CD14-positive monocyte (primary cell): ENCODE results near the gene RUFY1. TPM values are rescaled to one million over a fixed set of nuclear protein-coding genes. Genes with fewer than 3 reads are reported as not detected.

ENCODE experiments used
- DNase-seq, 3 donors: peaks; one replicate each; pipeline ENCODE4 v3.0.0-alpha.2; 2011 to 2022
- H2AFZ ChIP-seq: 2 replicates; pipeline ENCODE4 v1.6.0; 2012; ENCODE audit warnings: mild to moderate bottlenecking, low read depth, low read length, inconsistent platforms; ENCODE audit not compliant: insufficient read depth, poor library complexity, severe bottlenecking
- H3K27ac ChIP-seq, 2 donors: 1 replicate in 1 of 2; 2 replicates in 1 of 2; pipeline ENCODE4 v1.5.1; 2012 to 2013; ENCODE audit warnings: low read length in 2 of 2, control low read depth in 1 of 2, inconsistent platforms in 1 of 2, low read depth in 1 of 2, mild to moderate bottlenecking in 1 of 2
- H3K27me3 ChIP-seq, 2 donors: one replicate each; pipeline versions ENCODE4 v1.6.0 to v1.6.1; 2011 to 2013; ENCODE audit warnings: low read length in 2 of 2; ENCODE audit not compliant: control insufficient read depth in 2 of 2, insufficient read depth in 2 of 2
- H3K36me3 ChIP-seq, 2 donors: replicated peaks in 1 of 2; 1 replicate in 1 of 2; 2 replicates in 1 of 2; pipeline versions ENCODE4 v1.5.1 to v1.6.1; 2012 to 2013; ENCODE audit warnings: low read length in 2 of 2, control low read depth in 1 of 2, inconsistent platforms in 1 of 2, mild to moderate bottlenecking in 1 of 2; ENCODE audit not compliant: insufficient read depth in 2 of 2, control insufficient read depth in 1 of 2
- H3K4me1 ChIP-seq, 2 donors: 1 replicate in 1 of 2; 2 replicates in 1 of 2; pipeline versions ENCODE4 v1.5.1 to v1.6.1; 2012 to 2013; ENCODE audit warnings: low read length in 2 of 2, control low read depth in 1 of 2, inconsistent platforms in 1 of 2, mild to moderate bottlenecking in 1 of 2, moderate library complexity in 1 of 2; ENCODE audit not compliant: insufficient read depth in 2 of 2, control insufficient read depth in 1 of 2
- H3K4me2 ChIP-seq: replicated peaks from 2 replicates; pipeline ENCODE3; 2012; ENCODE audit warnings: low read length, moderate library complexity, mild to moderate bottlenecking; ENCODE audit not compliant: poor library complexity, severe bottlenecking; ENCODE audit errors: extremely low read depth
- H3K4me3 ChIP-seq, 3 experiments: fragments of 200-600 bp in 1 of 3; sonication (generic) in 1 of 3; replicated peaks in 1 of 3; 1 replicate in 2 of 3; 2 replicates in 1 of 3; pipeline ENCODE4 v1.5.1; 2011 to 2013; ENCODE audit warnings: low read length in 3 of 3, mild to moderate bottlenecking in 3 of 3, control low read depth in 2 of 3, low read depth in 2 of 3, inconsistent platforms in 1 of 3, moderate library complexity in 1 of 3
- H3K79me2 ChIP-seq: 2 replicates; pipeline ENCODE4 v1.6.0; 2012; ENCODE audit warnings: mild to moderate bottlenecking, control low read depth, inconsistent platforms, low read length, moderate library complexity; ENCODE audit not compliant: insufficient read depth
- H3K9ac ChIP-seq: 2 replicates; pipeline ENCODE4 v1.6.0; 2017; ENCODE audit warnings: low read length, mild to moderate bottlenecking; ENCODE audit not compliant: insufficient read depth, poor library complexity, severe bottlenecking
- H3K9me3 ChIP-seq, 2 donors: replicated peaks in 1 of 2; 1 replicate in 1 of 2; 2 replicates in 1 of 2; pipeline versions ENCODE4 v1.5.1 to v1.6.1; 2012 to 2013; ENCODE audit warnings: low read length in 2 of 2, control low read depth in 1 of 2; ENCODE audit not compliant: control insufficient read depth in 1 of 2, insufficient read depth in 1 of 2
- H4K20me1 ChIP-seq: 2 replicates; pipeline ENCODE4 v1.6.0; 2012; ENCODE audit warnings: mild to moderate bottlenecking, low read length, control low read depth, moderate library complexity; ENCODE audit not compliant: insufficient read depth
- H3K27ac Mint-ChIP-seq, 7 donors: one replicate each; pipeline ENCODE4 v1.8.0; 2020; ENCODE audit warnings: mild to moderate bottlenecking in 7 of 7, mixed read lengths in 7 of 7, moderate library complexity in 6 of 7, inconsistent platforms in 2 of 7
- H3K27me3 Mint-ChIP-seq, 3 donors: one replicate each; pipeline ENCODE4 v1.8.0; 2021 to 2022; ENCODE audit warnings: low read depth in 3 of 3, mild to moderate bottlenecking in 3 of 3, mixed read lengths in 3 of 3, moderate library complexity in 3 of 3, inconsistent platforms in 1 of 3
- H3K36me3 Mint-ChIP-seq, 2 donors: one replicate each; pipeline ENCODE4 v1.8.0; 2020; ENCODE audit warnings: mixed read lengths in 2 of 2, inconsistent platforms in 1 of 2, mild to moderate bottlenecking in 1 of 2
- H3K4me1 Mint-ChIP-seq: one replicate; pipeline ENCODE4 v1.8.0; 2020; ENCODE audit warnings: mild to moderate bottlenecking, mixed read lengths
- H3K4me3 Mint-ChIP-seq, 2 donors: one replicate each; pipeline ENCODE4 v1.8.0; 2020; ENCODE audit warnings: mild to moderate bottlenecking in 2 of 2, mixed read lengths in 2 of 2, moderate library complexity in 1 of 2
- H3K9me3 Mint-ChIP-seq, 7 donors: one replicate each; pipeline ENCODE4 v1.8.0; 2020 to 2022; ENCODE audit warnings: mixed read lengths in 7 of 7, mild to moderate bottlenecking in 6 of 7, moderate library complexity in 6 of 7, inconsistent platforms in 2 of 7
- CTCF ChIP-seq: fragments of 200-600 bp; IDR thresholded peaks from one replicate; pipeline ENCODE4 v1.8.0; 2022; ENCODE audit warnings: antibody characterized with exemption, mild to moderate bottlenecking
- WGBS: methylation state at CpG from one replicate; pipeline ENCODE4 v1.1.5; 2013; ENCODE audit warnings: missing lambda C conversion rate; ENCODE audit not compliant: insufficient coverage; 5-methylcytosine and 5-hydroxymethylcytosine counted together
- intact Hi-C, 2 donors: fragments of 100-400 bp; cut with micrococcal nuclease; formaldehyde crosslinking; loops; one replicate each; pipeline versions ENCODE4 v1.15.0 to v1.15.1; 2023
- polyA plus RNA-seq, 3 donors: library from polyadenylated mRNA; depleted of rRNA in 1 of 3; unstranded in 2 of 3; stranded (reverse) in 1 of 3; fragments of 300-500 nt in 2 of 3; fragments of >200 nt in 1 of 3; fragmentation: Illumina TruSeq in 2 of 3; gene quantifications; 1 replicate in 2 of 3; 2 replicates in 1 of 3; pipeline ENCODE4 v1.2.3, GENCODE V29; 2012 to 2021

RUFY1 gene
- polyA plus RNA-seq, 3 donors, result 26.9 to 29.3 (median 28.8) TPM

GRCh38 chr5:179609834-179610108, 59.4 kb downstream of the RUFY1 start:
- Histone ChIP-seq H3K36me3 (peaks cover 87 to 100% of the 10 kb centered on the region in 2 donors), H3K4me3 (no peak overlapping the region), H3K27ac (peak overlapping the region in 1 of 2 donors; percentile 48), H3K4me1 (no peaks in the 10 kb centered on the region), H4K20me1 (peaks cover 92% of the 10 kb centered on the region), H3K9ac (no peak overlapping the region), H2AFZ (no peak overlapping the region), H3K79me2 (peaks cover 19% of the 10 kb centered on the region), H3K4me2 (no peak overlapping the region), H3K9me3 (no peaks in the 10 kb centered on the region), H3K27me3 (no peaks in the 10 kb centered on the region)
- Mint-ChIP-seq H3K9me3 (no peaks in the 10 kb centered on the region), H3K27ac (peak overlapping the region in 3 of 7 donors; percentile 4 to 83 (median 21)), H3K4me3 (no peak overlapping the region), H3K27me3 (no peaks in the 10 kb centered on the region), H3K4me1 (peaks cover 8% of the 10 kb centered on the region), H3K36me3 (peaks cover 80 to 93% of the 10 kb centered on the region in 2 donors)
- intact Hi-C loops, result no loop called here
- 90% methylated on average over 8 of the region's 8 CpGs for WGBS
- TF ChIP-seq CTCF, result no peak
- DNase-seq, result no peak

GRCh38 chr5:179610109-179610902, 60.0 kb downstream of the RUFY1 start:
- Mint-ChIP-seq H3K4me3 (no peak overlapping the region), H3K27me3 (no peaks in the 10 kb centered on the region), H3K9me3 (no peaks in the 10 kb centered on the region), H3K4me1 (peaks cover 8% of the 10 kb centered on the region), H3K27ac (peak overlapping the region in 5 of 7 donors; percentile 22 to 83 (median 38)), H3K36me3 (peaks cover 82 to 93% of the 10 kb centered on the region in 2 donors)
- Histone ChIP-seq H4K20me1 (peaks cover 97% of the 10 kb centered on the region), H3K9me3 (no peaks in the 10 kb centered on the region), H3K79me2 (peaks cover 24% of the 10 kb centered on the region), H3K27me3 (no peaks in the 10 kb centered on the region), H3K4me1 (no peaks in the 10 kb centered on the region), H3K27ac (peak overlapping the region in 1 of 2 donors; percentile 48), H2AFZ (no peak overlapping the region), H3K36me3 (peaks cover 88 to 100% of the 10 kb centered on the region in 2 donors), H3K4me2 (no peak overlapping the region), H3K4me3 (no peak overlapping the region), H3K9ac (no peak overlapping the region)
- 95% methylated on average over 17 of the region's 23 CpGs for WGBS
- DNase-seq, result no peak
- no peak for TF ChIP-seq CTCF
- intact Hi-C loops, result no loop called here
